PC-9 (cell line): ENCODE results near the gene ADGRV1. TPM values are rescaled to one million over a fixed set of nuclear protein-coding genes. Genes with fewer than 3 reads are reported as not detected.

ENCODE experiments used
- BruUV-seq: library from RNA; stranded (reverse); fragments of 400-500 nt; replicated peaks from 2 replicates; lab custom pipeline; 2021; lab: Mats Ljungman, UMichigan
- CTCF ChIA-PET: fragments of 300-600 bp; sonication (Branson Sonifier 250); formaldehyde crosslinking; loops from one replicate; lab custom pipeline; 2022; ENCODE audit warnings: antibody characterized with exemption; lab: Charles Lee
- POLR2A ChIA-PET: fragments of 300-600 bp; sonication (Branson Sonifier 250); formaldehyde crosslinking; loops from one replicate; lab custom pipeline; 2022; ENCODE audit warnings: antibody characterized with exemption; ENCODE audit not compliant: unreplicated experiment; lab: Charles Lee
- DNase-seq, 2 experiments: peaks; one replicate each; pipeline versions ENCODE4 v3.0.0 to v3.0.0-alpha.2; 2015 to 2022; ENCODE audit warnings: mixed read lengths in 1 of 2
- H2AFZ ChIP-seq: fragments of 200-600 bp; sonication (generic); 2 replicates; pipeline ENCODE4 v1.8.1; 2017; ENCODE audit warnings: antibody characterized with exemption
- H3F3A ChIP-seq: fragments of 200-600 bp; sonication (generic); 2 replicates; pipeline ENCODE4 v1.8.1; 2017; ENCODE audit warnings: antibody characterized with exemption, mild to moderate bottlenecking, low read depth; ENCODE audit not compliant: insufficient read depth
- H3K27ac ChIP-seq: fragments of 200-600 bp; sonication (generic); 2 replicates; pipeline ENCODE4 v1.6.1; 2016; ENCODE audit warnings: mixed run types
- H3K27me3 ChIP-seq: fragments of 200-600 bp; sonication (generic); 2 replicates; pipeline ENCODE4 v1.6.1; 2016; ENCODE audit warnings: low read depth, mixed run types; ENCODE audit not compliant: insufficient read depth
- H3K36me3 ChIP-seq: fragments of 200-600 bp; sonication (generic); 2 replicates; pipeline ENCODE4 v1.6.1; 2016; ENCODE audit warnings: low read depth, mixed run types
- H3K4me1 ChIP-seq: fragments of 200-600 bp; sonication (generic); replicated peaks from 2 replicates; pipeline ENCODE4 v1.6.1; 2016; ENCODE audit warnings: mixed run types; ENCODE audit not compliant: insufficient read depth
- H3K4me2 ChIP-seq: fragments of 200-600 bp; sonication (generic); 2 replicates; pipeline ENCODE4 v1.6.1; 2017; ENCODE audit warnings: mixed run types
- H3K4me3 ChIP-seq: fragments of 200-600 bp; sonication (generic); 2 replicates; pipeline ENCODE4 v1.6.1; 2016; ENCODE audit warnings: mixed run types
- H3K79me2 ChIP-seq: fragments of 200-600 bp; sonication (generic); 2 replicates; pipeline ENCODE4 v1.6.1; 2017; ENCODE audit warnings: low read depth, mixed run types
- H3K9me2 ChIP-seq: fragments of 200-600 bp; sonication (generic); 2 replicates; pipeline ENCODE4 v1.8.1; 2017; ENCODE audit warnings: mild to moderate bottlenecking; ENCODE audit not compliant: insufficient read depth
- H3K9me3 ChIP-seq: fragments of 200-600 bp; sonication (generic); 2 replicates; pipeline ENCODE4 v1.8.1; 2016; ENCODE audit warnings: low read depth; ENCODE audit not compliant: insufficient read depth
- H4K20me1 ChIP-seq: fragments of 200-600 bp; sonication (generic); 2 replicates; pipeline ENCODE4 v1.8.1; 2017; ENCODE audit not compliant: insufficient read depth
- CTCF ChIP-seq: fragments of 200-600 bp; sonication (generic); conservative IDR thresholded peaks from 2 replicates; pipeline ENCODE4 v1.6.1; 2017; ENCODE audit warnings: mixed run types, antibody characterized with exemption, mild to moderate bottlenecking, moderate library complexity
- EZH2 ChIP-seq: fragments of 200-600 bp; sonication (generic); IDR thresholded peaks from 2 replicates; pipeline ENCODE4 v1.8.0; 2017; ENCODE audit warnings: antibody characterized with exemption, low read depth
- intact Hi-C: fragments of 100-400 bp; cut with micrococcal nuclease; formaldehyde crosslinking; loops from one replicate; pipeline ENCODE4 v1.10.0; 2022; ENCODE audit not compliant: unreplicated experiment
- total RNA-seq: library from RNA; stranded (reverse); gene quantifications from 2 replicates; pipeline ENCODE4 v1.2.3, GENCODE V29; 2021

Gene ADGRV1
- total RNA-seq, 1 experiment from 2014 or later = 1.0 TPM

DNA sequence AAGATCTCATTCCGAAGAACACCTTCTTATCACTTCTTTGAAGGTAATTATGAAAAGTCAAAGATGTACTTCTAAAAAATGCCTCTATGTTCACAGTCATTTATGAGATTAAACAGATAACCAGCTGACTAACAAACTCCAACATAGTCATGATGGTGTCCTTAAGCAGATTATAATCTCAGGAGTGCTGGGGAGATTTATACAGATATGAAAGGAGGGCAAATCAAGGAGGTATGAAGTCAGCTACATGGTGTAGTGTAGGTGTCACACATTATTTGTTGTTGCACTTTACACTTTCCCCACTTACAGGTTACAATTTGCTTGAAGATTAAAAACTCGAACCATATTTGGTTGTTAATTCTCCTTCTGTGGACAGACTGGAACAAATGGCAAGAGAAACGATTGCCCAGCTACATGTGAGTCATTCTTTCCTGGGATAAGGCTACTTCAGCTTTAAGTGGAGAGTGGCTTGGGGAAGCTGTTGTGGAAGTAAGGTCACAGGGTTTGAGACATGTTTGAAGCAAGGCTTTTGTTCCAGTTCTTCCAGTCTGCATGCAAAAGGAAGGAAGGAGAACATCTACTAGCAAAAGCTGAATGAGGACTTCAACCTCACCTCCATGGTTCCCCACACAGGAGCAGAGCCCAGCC lies 320.1 kb downstream of the ADGRV1 start:
- H3K27me3 ChIP-seq = no peaks in the 10 kb centered on the region
- H3K4me2 ChIP-seq = no peak overlapping the region
- no peak for DNase-seq
- ChIA-PET POLR2A (interaction anchor here (0.9 kb wide), 1 partner anchor 502 kb away, joined by 4 read pairs; no protein-coding TSS in a partner anchor), CTCF (no interaction called here)
- TF ChIP-seq CTCF = no peak
- TF ChIP-seq EZH2 = no peak
- H4K20me1 ChIP-seq = no peaks in the 10 kb centered on the region
- H3K9me3 ChIP-seq = no peaks in the 10 kb centered on the region
- no peaks in the 10 kb centered on the region for H3K9me2 ChIP-seq
- H2AFZ ChIP-seq = no peak overlapping the region
- no peaks in the 10 kb centered on the region for H3K36me3 ChIP-seq
- no peak overlapping the region for H3K27ac ChIP-seq
- no peaks in the 10 kb centered on the region for H3K4me1 ChIP-seq
- no TSS peak for BruUV-seq
- H3K79me2 ChIP-seq = no peaks in the 10 kb centered on the region
- H3F3A ChIP-seq = no peaks in the 10 kb centered on the region; the same call in 1 of the 2 replicates
- H3K4me3 ChIP-seq = no peak overlapping the region
- intact Hi-C loops = no loop called here

- no peak for TF ChIP-seq CTCF
- Histone ChIP-seq H2AFZ (no peak overlapping the region; the same call in 1 of the 2 replicates), H3K4me3 (no peak overlapping the region), H3K79me2 (no peaks in the 10 kb centered on the region), H3F3A (no peaks in the 10 kb centered on the region; the same call in 1 of the 2 replicates), H3K4me2 (no peak overlapping the region), H3K27ac (no peak overlapping the region), H3K27me3 (no peaks in the 10 kb centered on the region), H3K36me3 (no peaks in the 10 kb centered on the region), H4K20me1 (no peaks in the 10 kb centered on the region), H3K9me3 (no peaks in the 10 kb centered on the region), H3K4me1 (no peaks in the 10 kb centered on the region), H3K9me2 (no peaks in the 10 kb centered on the region)
- CTCF ChIA-PET = no interaction called here
- no peak for DNase-seq
- BruUV-seq = no TSS peak
- POLR2A ChIA-PET = interaction anchor here (0.5 to 0.6 kb wide), 2 partner anchors 10 to 436 kb away, joined by 3 to 9 read pairs; no protein-coding TSS in a partner anchor
- intact Hi-C loops = no loop called here
Observed at GRCh38 chr5:90881626-90882150, 323.1 kb downstream of the ADGRV1 start.

DNA sequence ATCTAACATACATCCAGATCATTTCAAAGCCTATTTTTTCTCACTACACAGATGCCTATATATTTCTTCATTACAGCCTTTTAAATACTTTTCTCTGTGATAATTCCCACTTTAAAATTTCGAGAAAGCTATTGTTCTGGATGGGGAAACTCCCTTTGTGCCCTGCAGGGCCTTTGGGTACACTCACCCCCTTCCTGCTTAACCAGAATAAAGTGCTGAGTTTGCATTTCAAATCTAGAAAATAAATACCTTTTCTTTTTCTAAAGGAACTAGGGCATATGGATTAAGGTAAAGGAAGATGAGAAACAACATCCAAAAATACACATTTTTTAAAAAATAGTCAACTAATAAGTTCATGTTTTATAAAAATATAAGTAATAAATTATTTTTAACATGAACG lies 323.9 kb downstream of the ADGRV1 start:
- POLR2A ChIA-PET = no interaction called here
- no peak overlapping the region for H3K27ac ChIP-seq
- no peak overlapping the region for H2AFZ ChIP-seq
- intact Hi-C loops = no loop called here
- no peak overlapping the region for H3K4me2 ChIP-seq
- H3K79me2 ChIP-seq = no peaks in the 10 kb centered on the region
- no peaks in the 10 kb centered on the region for H3K9me2 ChIP-seq
- no TSS peak for BruUV-seq
- no peaks in the 10 kb centered on the region; the same call in 1 of the 2 replicates for H3F3A ChIP-seq
- H3K36me3 ChIP-seq = no peaks in the 10 kb centered on the region
- H4K20me1 ChIP-seq = no peaks in the 10 kb centered on the region
- no peak overlapping the region for H3K4me3 ChIP-seq
- CTCF ChIA-PET = no interaction called here
- no peak for TF ChIP-seq CTCF
- TF ChIP-seq EZH2 = no peak
- no peaks in the 10 kb centered on the region for H3K4me1 ChIP-seq
- H3K27me3 ChIP-seq = no peaks in the 10 kb centered on the region
- no peak for DNase-seq
- H3K9me3 ChIP-seq = no peaks in the 10 kb centered on the region
